GM13977 (cell line): Measurements from ENCODE around the gene TSKU.

Experiments
- DNase-seq: peaks from one replicate; pipeline ENCODE4 v3.0.0; 2012; ENCODE audit warnings: low spot score
- CTCF ChIP-seq: IDR thresholded peaks from 2 replicates; pipeline ENCODE4 v1.5.1; 2012; ENCODE audit warnings: mild to moderate bottlenecking, control low read depth; ENCODE audit not compliant: insufficient read depth; ENCODE audit errors: extremely low read depth, missing control alignments
- in situ Hi-C: fragments of 300-500 bp; cut with MboI; formaldehyde crosslinking; loops from one replicate; pipeline ENCODE4 v1.12.0; 2022; ENCODE audit warnings: low sequenced_read_pairs, low pct_unique_long_range_greater_than_20kb, mixed read lengths, inconsistent platforms; ENCODE audit not compliant: unreplicated experiment

TSKU gene

DNA sequence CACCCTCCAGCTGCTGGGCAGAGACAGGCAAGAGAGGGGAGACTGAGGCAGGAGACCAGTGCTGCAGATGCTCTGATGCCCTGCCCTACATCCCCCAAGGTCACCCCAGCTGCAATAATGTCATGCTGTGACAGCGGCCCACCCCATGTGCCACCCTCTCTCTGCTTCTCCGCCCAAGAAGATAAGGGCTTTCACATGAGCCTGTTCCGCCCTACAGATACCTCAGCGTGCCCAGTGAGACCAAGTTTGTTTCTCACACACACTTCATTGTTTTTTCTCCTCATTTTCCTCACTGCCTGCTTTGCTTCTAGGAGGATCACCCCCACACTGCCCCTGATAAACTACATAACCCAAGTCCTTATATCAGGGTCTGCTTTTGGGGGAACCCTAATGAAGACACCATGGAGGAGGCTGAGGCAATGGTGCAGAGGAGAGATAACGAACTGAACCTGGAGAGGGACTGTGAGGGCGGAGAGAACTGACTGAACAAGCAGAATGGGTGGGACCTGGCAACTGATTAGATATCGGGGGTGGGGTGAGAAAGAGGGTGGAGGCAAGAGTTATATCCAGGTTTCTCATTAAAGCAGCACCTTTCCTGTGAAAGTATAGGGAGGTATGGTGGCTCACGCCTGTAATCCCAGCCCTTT lies 37.5 kb upstream of the TSKU start:
- DNase-seq = no peak
- TF ChIP-seq CTCF = no peak
- in situ Hi-C loops = no loop called here

- in situ Hi-C loops = no loop called here
- TF ChIP-seq CTCF = no peak
- DNase-seq = no peak
These were observed 35.8 kb upstream of the TSKU start for GRCh38 chr11:76747153-76747914.

GRCh38 chr11:76747915-76748860 lies 35.0 kb upstream of the TSKU start:
- no peak for DNase-seq
- in situ Hi-C loops = no loop called here
- TF ChIP-seq CTCF = no peak

- DNase-seq = no peak
These were observed 34.2 kb upstream of the TSKU start for GRCh38 chr11:76748948-76749347.

DNA sequence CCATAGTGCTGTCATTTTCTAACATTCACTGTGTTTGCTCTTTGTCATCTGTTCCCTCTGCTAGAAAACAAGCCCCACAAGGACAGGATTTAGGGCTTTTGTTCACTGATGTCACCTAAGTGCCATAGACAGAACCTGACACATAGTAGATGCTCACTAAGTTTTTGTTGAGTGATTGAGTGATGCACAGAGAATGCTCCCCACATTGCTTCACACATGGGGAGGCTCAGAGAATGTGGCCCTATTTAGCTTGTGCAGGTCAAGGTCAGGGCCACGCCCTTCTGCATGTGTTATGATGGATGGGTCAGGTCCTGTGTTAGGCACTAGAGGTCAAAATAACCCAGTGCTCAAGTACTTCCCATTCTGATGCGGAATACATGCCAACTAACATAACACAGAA lies 33.1 kb upstream of the TSKU start:
- no peak for DNase-seq
- in situ Hi-C loops = no loop called here
- no peak for TF ChIP-seq CTCF

More at GRCh38 chr11:76748948-76749347, 34.2 kb upstream of the TSKU start:
- in situ Hi-C loops = no loop called here
- TF ChIP-seq CTCF = no peak

DNA sequence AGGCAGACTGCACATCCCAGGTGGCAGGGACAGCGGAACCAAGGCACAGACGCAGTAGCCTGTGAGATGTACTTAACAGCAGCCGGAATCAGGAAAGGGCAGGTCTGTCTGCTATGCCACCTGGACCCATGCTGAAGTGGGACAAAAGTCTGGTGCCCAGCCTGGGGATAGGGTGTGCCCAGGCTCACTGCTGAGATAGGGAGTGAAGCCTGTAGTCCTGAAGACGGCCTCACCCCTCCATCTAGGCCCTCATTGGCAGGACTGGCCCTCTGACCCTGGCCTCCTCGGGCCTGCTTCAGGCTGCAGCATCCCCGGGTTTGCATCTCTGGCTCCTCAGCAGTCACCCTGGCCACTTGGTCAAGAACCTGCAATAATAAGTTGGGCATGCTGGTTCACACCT lies 32.4 kb upstream of the TSKU start:
- DNase-seq = no peak
- no peak for TF ChIP-seq CTCF
- in situ Hi-C loops = no loop called here
